ENCODE results near the gene SHCBP1L. TPM values are rescaled to one million over a fixed set of nuclear protein-coding genes. Genes with fewer than 3 reads are reported as not detected.

Gene SHCBP1L
- not detected for total RNA-seq
- long read RNA-seq = 0 reads

GRCh38 chr1:182952677-182953444 is at the start of gene SHCBP1L:
SHCBP1L (minus strand) TSS chr1:182953166; CDS start chr1:182953133, 33 bp downstream.
- no peak for DNase-seq (ENCODE audit: low spot score)

DNA sequence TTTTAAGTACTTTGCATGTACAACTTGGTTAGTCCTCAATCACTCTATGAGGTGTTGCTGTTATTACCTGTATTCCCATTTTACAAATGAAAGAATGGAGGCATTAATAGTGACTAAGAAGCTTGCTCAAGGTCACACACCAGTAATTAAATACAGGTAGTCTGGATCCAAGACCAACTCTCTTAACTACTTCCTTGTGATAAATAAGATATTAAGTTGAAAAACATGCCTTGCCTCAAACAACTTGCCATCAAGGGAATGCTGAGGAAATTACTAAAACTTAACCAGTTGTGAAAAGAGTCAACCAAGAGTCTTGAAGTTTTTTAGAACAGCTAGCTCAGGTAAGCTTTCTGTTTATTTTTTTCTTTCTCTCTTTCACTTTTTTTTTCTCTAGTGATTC is 49.3 kb upstream of the SHCBP1L start:
- no peak for DNase-seq (ENCODE audit: low spot score)

DNA sequence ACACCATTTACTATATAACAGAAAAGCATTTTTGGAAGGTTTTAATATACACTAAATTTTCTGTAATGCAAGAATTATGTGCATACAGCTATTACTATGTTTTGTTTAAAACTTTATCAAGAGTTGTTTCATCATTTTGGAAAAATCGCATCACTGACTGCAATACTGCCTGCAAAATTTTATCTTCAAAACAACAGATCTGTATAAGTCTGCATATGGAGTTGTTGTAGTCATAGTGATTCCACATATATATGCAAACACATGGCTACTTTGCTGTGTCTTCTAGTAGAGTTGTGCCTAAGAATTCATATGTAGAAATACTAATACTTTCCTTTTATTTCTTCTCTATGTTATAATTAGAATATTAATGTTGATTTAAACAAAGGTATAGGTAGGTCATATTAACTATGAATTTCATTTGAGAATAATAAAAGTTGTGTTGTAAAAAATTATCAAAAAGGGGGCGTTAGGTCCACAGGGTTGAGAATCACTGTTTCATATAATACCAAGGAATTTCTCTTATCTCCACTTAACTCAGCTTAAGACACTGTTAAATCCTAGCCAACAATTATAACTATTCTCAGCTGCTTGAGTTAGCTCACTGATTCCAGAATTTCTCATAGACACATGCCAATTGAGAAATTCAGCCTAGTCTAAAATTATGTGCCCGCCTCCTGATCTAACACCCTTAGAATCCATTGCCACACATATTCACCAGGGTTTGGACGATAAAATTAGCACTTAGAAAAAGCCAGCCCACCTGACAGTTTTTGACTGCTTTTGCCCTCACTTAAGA is 47.4 kb upstream of the SHCBP1L start:
- no peak for DNase-seq (ENCODE audit: low spot score)

GRCh38 chr1:182998482-182998881 is 45.5 kb upstream of the SHCBP1L start:
- DNase-seq (ENCODE audit: low spot score) = no peak

DNA sequence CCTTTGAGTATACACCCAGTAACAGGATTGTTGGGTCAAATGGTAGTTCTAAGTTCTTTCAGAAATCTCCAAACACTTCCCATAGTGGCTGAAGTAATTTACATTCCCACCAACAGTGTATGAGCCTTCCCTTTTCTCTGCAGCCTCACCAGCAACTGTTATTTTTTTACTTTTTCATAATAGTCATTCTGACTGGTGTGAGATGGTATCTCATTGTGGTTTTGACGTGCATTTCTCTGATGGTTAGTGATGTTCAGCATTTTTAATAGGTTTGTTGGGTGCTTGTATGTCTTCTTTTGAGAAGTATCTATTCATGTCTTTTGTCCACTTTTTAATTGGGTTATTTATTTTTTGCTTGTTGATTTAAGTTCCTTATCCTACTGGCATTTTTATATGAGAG is 43.9 kb upstream of the SHCBP1L start:
- no peak for DNase-seq (ENCODE audit: low spot score)

GRCh38 chr1:182995894-182996293 is 42.9 kb upstream of the SHCBP1L start:
- DNase-seq (ENCODE audit: low spot score) = no peak

- no peak for DNase-seq (ENCODE audit: low spot score)
Observed at GRCh38 chr1:182993746-182994145, 40.8 kb upstream of the SHCBP1L start.

- DNase-seq (ENCODE audit: low spot score) = no peak
Observed at GRCh38 chr1:182990413-182991144, 37.6 kb upstream of the SHCBP1L start.

DNA sequence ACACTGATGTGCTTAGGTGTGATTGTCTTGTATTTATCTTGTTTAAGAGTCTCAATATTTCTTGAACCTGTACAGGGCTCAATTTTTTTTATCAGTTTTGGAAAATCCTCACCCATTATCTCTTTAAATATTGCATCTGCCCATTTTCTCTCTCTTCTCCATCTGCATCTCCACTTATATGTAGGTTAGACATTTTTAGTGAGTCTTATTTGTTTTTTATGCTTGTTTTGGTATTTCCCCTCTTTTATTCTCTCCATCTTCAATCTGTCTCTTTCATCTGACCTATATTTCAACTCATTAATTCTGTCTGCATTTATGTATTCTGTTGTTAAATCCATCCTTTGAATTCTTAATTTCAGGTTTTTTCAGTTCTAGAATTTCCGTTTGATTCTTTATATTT is 32.9 kb upstream of the SHCBP1L start:
- DNase-seq (ENCODE audit: low spot score) = no peak

DNA sequence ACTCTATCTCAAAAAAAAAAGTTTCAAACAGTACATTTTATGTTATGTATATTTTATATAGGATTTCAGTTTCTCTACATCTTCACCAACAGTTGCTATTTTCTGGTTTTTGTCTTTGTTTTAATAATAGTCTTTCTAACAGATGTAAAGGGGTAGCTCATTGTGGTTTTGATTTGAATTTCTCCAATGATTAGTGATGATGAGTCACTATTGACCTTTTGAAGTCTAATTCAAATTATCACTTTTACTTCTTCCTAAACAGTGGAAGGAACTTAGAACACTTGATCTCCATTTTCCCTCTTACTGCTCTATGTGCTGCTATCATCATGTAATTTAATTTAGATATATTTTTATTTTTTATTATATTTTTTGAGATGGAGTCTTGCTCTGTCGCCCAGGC is 31.7 kb upstream of the SHCBP1L start:
- DNase-seq (ENCODE audit: low spot score) = no peak

DNA sequence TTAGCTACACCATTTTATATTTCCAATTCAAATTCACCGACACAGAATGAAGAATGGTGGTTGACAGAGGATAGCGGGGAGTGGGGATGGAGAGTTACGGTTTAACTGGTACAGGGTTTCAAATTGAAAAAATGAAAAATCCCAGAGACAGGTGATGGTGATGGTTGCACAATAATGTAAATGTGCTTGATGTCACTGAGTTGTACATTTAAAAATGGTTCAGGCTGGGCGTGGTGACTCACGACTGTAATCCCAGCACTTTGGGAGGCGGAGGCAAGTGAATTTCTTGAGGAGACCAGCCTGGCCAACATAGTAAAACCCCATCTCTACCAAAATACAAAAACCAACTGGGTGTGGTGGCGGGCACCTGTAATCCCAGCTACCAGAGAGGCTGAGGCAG is 31.2 kb upstream of the SHCBP1L start:
- DNase-seq (ENCODE audit: low spot score) = no peak

DNA sequence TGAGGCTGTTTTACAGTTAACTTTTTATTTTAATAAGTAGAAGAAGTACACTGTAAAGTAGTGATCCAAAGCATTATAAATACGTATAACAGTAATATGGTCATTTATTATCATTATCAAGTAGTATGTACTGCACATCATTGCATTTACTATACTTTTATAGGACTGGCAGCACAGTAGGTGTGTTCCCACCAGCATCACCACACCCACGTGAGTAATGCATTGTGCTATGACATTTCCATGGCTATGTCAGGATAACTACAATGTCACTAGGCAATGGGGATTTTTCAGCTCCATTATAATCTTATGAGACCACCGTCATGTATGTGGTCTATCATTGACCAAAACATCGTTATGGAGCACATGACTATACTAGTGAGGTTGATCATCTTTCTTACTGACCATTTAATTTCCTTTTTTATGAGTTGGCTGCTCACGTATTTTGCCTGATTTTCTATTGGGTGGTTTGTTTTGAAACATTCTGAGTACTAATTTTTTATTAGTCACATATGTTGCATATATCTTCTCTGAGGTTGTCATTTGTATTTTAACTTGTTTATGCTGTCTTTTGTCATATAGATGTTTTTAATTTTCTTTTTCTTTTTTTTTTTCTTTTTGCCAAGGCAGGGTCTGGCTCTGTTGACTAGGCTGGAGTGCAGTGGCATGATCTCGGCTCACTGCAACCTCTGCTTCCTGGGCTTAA is 25.3 kb upstream of the SHCBP1L start:
- no peak for DNase-seq (ENCODE audit: low spot score)

DNA sequence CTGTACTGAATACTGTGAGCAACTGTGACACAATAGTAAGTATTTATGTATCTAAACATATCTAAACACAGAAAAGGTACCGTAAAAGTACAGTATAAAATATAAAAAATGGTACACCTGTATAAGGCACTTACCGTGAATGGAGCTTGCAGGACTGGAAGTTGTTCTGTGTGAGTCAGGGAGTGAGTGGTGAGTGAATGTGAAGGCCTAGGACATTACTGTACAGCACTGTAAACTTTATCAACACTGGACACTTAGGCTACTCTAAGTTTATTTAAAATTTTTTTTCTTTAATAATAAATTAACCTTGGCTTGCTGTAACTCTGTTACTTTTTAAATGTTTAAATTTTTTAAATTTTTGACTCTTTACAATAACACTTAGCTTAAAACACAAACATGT is 24.5 kb upstream of the SHCBP1L start:
- DNase-seq (ENCODE audit: low spot score) = no peak

GRCh38 chr1:182974506-182975191 is 21.7 kb upstream of the SHCBP1L start:
- DNase-seq (ENCODE audit: low spot score) = no peak

DNA sequence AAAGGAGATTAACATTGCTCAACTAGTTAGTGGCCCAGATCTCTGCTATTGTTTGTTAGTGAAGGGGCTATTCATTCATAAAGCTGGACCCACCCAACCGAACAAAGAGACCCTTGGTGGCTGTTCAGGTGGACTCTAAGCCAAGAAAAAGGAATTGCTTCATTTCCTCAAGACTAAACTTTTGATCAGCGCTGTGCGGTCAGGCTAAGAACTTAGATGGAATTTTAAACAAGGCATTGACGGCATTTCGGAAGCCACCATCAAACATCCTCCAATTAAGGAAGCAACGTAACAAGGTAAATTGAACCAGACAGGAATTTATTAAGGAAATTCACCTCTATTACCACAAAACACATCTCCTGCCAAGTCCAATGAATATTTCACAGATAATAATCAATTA is 19.9 kb upstream of the SHCBP1L start:
- DNase-seq (ENCODE audit: low spot score) = no peak

DNA sequence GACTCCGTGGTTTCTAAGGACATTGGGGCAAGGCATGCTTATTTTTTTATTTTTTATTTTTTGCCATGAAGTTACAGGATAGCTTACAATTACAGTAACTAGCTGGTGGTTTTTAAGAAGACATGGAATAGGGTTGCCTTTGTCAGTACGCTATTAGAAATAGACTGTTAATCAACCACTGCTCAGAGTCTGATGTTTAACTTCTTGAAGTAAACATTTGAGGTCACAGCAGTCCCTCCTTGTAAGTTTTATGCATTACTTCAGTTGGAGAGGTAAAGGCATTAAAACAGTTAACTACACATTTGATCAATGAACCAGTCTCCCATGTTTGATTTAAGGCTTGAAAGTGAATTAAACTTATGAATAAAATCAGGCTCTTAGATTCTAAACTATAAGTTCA is 19.3 kb upstream of the SHCBP1L start:
- no peak for DNase-seq (ENCODE audit: low spot score)

DNA sequence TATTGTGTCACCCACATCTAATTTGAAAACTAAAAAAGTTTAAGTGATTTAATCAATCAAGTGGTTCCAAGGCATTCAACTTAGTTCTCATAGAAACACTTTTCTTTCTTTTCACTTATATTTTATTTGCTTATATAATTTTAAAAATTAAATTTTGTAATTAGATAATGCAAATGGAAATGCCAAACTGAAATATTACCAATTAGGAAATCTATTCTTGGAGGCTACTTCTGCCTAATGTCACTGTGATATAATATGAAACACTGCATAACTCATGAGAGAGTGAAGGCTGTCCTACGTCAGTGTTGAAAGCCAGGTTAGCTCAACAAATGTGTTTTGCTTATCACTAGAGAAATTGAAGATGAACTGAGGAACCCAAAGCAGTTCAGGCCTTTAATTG is 18.3 kb upstream of the SHCBP1L start:
- no peak for DNase-seq (ENCODE audit: low spot score)

GRCh38 chr1:182968836-182969734 is 16.1 kb upstream of the SHCBP1L start:
- no peak for DNase-seq (ENCODE audit: low spot score)

- no peak for DNase-seq (ENCODE audit: low spot score)
Observed at GRCh38 chr1:182968151-182968741, 15.3 kb upstream of the SHCBP1L start.

Data from mesenteric fat pad (tissue), 1 donor.